ENCODE results near the gene PIAS4.

PIAS4 gene

DNA sequence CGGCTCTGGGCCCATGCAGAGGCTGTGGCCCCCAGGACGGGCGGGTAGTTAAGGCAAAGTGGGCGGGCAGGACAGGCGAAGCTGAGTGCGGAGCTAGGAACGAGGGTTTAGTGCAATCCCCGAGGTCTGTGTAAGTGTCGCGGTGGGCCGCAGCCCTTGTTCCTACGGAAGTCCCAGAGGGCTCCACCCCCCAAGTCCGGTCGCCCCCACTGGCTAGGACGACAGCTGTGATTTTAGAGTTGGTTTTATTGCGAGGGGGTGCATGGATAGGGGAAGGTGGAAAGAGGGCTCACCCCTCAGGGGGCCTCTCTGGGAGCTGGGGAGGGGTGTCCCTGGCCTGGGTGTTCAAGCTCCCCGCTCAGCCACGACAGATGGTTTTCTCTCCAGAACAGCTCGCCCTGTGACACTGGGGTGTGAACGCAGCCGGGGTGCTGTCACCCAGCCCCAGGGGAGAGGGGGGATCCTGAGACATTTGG, 37.5 kb downstream of the PIAS4 start:
- ChIA-PET POLR2A (interaction anchor here (0.6 kb wide), 1 partner anchor 18 kb away, joined by 3 read pairs; no protein-coding TSS in a partner anchor), CTCF (interaction anchor here (1.1 kb wide), 1 partner anchor 60 kb away, joined by 3 read pairs; the partner anchor contains the start of gene EEF2)
- Histone ChIP-seq H3K27ac (ENCODE audit: extremely low read depth, low read depth, low read length) (no peak overlapping the region), H3K36me3 (ENCODE audit: control insufficient read depth in 2 of 2, insufficient read depth in 1 of 2, low read length in 2 of 2) (peaks cover 10 to 21% of the 10 kb centered on the region in 2 experiments; a peak in 2 of 3 replicates), H3K9me3 (ENCODE audit: control insufficient read depth, insufficient read depth, low read depth, low read length) (no peaks in the 10 kb centered on the region), H3K4me1 (ENCODE audit: control insufficient read depth, insufficient read depth, low read length) (no peaks in the 10 kb centered on the region), H3K4me3 (ENCODE audit: low read depth, low read length) (no peak overlapping the region)
- TF ChIP-seq ZNF114 (tag by site-specific recombination; IDR thresholded peaks at IDR 0.05) (no peak), ZNF341 (tag by site-specific recombination; IDR thresholded peaks at IDR 0.05; ENCODE audit: low read depth) (no peak), ZFHX2 (tag by site-specific recombination; conservative IDR thresholded peaks at IDR 0.05) (no peak), IKZF3 (tag by site-specific recombination; IDR thresholded peaks at IDR 0.05) (no peak), ZNF146 (tag by site-specific recombination; IDR thresholded peaks at IDR 0.05) (no peak), BCL11A (tag by site-specific recombination; IDR thresholded peaks at IDR 0.05; ENCODE audit: low read depth) (no peak), ZNF658 (tag by site-specific recombination; IDR thresholded peaks at IDR 0.05) (no peak), ZBTB20 (tag by site-specific recombination; IDR thresholded peaks at IDR 0.05) (no peak), KLF7 (tag by site-specific recombination; IDR thresholded peaks at IDR 0.05; ENCODE audit: borderline replicate concordance) (no peak), ZNF184 (tag by site-specific recombination; IDR thresholded peaks at IDR 0.05) (no peak), HOXA7 (CRISPR knock-in tag; IDR thresholded peaks at IDR 0.05; ENCODE audit: borderline replicate concordance) (no peak), ZBTB1 (tag by site-specific recombination; IDR thresholded peaks at IDR 0.05) (no peak), OVOL3 (tag by site-specific recombination; IDR thresholded peaks at IDR 0.05) (no peak), ZNF354C (tag by site-specific recombination; IDR thresholded peaks at IDR 0.05; ENCODE audit: borderline replicate concordance, low read depth) (no peak)
- TF ChIP-seq, protein P1, sequence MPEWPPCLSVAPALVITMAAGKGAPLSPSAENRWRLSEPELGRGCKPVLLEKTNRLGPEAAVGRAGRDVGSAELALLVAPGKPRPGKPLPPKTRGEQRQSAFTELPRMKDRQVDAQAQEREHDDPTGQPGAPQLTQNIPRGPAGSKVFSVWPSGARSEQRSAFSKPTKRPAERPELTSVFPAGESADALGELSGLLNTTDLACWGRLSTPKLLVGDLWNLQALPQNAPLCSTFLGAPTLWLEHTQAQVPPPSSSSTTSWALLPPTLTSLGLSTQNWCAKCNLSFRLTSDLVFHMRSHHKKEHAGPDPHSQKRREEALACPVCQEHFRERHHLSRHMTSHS (tag by site-specific recombination; IDR thresholded peaks at IDR 0.05), result no peak
- TF ChIP-seq, protein P2, sequence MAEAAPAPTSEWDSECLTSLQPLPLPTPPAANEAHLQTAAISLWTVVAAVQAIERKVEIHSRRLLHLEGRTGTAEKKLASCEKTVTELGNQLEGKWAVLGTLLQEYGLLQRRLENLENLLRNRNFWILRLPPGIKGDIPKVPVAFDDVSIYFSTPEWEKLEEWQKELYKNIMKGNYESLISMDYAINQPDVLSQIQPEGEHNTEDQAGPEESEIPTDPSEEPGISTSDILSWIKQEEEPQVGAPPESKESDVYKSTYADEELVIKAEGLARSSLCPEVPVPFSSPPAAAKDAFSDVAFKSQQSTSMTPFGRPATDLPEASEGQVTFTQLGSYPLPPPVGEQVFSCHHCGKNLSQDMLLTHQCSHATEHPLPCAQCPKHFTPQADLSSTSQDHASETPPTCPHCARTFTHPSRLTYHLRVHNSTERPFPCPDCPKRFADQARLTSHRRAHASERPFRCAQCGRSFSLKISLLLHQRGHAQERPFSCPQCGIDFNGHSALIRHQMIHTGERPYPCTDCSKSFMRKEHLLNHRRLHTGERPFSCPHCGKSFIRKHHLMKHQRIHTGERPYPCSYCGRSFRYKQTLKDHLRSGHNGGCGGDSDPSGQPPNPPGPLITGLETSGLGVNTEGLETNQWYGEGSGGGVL (tag by site-specific recombination; IDR thresholded peaks at IDR 0.05), result no peak
- TF ChIP-seq, protein P3, sequence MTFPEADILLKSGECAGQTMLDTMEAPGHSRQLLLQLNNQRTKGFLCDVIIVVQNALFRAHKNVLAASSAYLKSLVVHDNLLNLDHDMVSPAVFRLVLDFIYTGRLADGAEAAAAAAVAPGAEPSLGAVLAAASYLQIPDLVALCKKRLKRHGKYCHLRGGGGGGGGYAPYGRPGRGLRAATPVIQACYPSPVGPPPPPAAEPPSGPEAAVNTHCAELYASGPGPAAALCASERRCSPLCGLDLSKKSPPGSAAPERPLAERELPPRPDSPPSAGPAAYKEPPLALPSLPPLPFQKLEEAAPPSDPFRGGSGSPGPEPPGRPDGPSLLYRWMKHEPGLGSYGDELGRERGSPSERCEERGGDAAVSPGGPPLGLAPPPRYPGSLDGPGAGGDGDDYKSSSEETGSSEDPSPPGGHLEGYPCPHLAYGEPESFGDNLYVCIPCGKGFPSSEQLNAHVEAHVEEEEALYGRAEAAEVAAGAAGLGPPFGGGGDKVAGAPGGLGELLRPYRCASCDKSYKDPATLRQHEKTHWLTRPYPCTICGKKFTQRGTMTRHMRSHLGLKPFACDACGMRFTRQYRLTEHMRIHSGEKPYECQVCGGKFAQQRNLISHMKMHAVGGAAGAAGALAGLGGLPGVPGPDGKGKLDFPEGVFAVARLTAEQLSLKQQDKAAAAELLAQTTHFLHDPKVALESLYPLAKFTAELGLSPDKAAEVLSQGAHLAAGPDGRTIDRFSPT (tag by site-specific recombination; IDR thresholded peaks at IDR 0.05), result no peak
- TF ChIP-seq, protein P4, sequence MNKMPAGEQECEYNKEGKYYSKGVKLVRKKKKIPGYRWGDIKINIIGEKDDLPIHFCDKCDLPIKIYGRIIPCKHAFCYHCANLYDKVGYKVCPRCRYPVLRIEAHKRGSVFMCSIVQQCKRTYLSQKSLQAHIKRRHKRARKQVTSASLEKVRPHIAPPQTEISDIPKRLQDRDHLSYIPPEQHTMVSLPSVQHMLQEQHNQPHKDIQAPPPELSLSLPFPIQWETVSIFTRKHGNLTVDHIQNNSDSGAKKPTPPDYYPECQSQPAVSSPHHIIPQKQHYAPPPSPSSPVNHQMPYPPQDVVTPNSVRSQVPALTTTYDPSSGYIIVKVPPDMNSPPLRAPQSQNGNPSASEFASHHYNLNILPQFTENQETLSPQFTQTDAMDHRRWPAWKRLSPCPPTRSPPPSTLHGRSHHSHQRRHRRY (tag by site-specific recombination; IDR thresholded peaks at IDR 0.05), result no peak

DNA sequence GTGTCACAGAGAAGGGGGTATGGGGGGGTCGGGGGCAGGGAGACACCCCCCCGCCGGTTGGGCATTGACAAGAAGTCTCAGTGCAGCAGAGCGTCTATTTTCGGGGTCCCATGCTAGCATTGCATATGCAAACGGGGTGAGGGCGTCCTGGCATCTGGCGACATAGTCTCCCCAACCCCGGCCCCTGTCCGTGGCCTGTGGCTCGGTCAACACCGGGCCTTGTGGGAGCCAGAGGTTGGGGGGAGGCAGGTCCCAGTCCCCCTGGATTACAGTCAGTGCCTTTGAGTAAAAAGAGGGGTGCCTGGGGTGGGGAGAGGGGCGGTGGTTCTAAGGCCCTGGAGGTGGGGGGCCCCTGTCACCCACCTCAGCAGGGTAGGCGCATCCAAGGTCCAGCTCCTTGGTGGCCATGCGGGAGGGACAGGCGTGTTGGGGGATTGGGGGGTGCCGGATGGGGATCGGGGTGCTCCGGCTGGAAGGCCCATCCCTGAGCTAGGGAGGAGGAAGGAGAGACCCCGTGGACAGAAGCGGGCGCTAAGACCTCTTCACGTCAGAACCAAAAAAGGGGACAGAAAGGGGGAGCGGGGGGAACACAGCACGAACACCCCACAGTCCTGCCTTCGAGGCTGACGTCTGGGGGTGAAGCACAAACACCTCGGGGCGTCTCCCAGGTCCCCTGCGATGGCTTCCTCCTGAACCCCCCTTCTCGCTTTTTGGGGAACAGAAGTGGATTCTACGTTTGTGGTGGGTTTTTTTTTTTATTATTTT, 38.2 kb downstream of the PIAS4 start:
- TF ChIP-seq, protein P5, sequence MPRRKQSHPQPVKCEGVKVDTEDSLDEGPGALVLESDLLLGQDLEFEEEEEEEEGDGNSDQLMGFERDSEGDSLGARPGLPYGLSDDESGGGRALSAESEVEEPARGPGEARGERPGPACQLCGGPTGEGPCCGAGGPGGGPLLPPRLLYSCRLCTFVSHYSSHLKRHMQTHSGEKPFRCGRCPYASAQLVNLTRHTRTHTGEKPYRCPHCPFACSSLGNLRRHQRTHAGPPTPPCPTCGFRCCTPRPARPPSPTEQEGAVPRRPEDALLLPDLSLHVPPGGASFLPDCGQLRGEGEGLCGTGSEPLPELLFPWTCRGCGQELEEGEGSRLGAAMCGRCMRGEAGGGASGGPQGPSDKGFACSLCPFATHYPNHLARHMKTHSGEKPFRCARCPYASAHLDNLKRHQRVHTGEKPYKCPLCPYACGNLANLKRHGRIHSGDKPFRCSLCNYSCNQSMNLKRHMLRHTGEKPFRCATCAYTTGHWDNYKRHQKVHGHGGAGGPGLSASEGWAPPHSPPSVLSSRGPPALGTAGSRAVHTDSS (tag by site-specific recombination; IDR thresholded peaks at IDR 0.05), result no peak
- TF ChIP-seq, protein P6, sequence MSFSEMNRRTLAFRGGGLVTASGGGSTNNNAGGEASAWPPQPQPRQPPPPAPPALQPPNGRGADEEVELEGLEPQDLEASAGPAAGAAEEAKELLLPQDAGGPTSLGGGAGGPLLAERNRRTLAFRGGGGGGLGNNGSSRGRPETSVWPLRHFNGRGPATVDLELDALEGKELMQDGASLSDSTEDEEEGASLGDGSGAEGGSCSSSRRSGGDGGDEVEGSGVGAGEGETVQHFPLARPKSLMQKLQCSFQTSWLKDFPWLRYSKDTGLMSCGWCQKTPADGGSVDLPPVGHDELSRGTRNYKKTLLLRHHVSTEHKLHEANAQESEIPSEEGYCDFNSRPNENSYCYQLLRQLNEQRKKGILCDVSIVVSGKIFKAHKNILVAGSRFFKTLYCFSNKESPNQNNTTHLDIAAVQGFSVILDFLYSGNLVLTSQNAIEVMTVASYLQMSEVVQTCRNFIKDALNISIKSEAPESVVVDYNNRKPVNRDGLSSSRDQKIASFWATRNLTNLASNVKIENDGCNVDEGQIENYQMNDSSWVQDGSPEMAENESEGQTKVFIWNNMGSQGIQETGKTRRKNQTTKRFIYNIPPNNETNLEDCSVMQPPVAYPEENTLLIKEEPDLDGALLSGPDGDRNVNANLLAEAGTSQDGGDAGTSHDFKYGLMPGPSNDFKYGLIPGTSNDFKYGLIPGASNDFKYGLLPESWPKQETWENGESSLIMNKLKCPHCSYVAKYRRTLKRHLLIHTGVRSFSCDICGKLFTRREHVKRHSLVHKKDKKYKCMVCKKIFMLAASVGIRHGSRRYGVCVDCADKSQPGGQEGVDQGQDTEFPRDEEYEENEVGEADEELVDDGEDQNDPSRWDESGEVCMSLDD (tag by site-specific recombination; IDR thresholded peaks at IDR 0.05), result peak; percentile 88
- peaks cover 10 to 26% of the 10 kb centered on the region in 2 experiments; a peak in 2 of 3 replicates for H3K36me3 ChIP-seq (ENCODE audit: control insufficient read depth in 2 of 2, insufficient read depth in 1 of 2, low read length in 2 of 2)
- POLR2A ChIA-PET, result no interaction called here
- H3K9me3 ChIP-seq (ENCODE audit: control insufficient read depth, insufficient read depth, low read depth, low read length), result no peaks in the 10 kb centered on the region
- H3K27ac ChIP-seq (ENCODE audit: extremely low read depth, low read depth, low read length), result no peak overlapping the region
- CTCF ChIA-PET, result interaction anchor here (1.1 kb wide), 1 partner anchor 60 kb away, joined by 3 read pairs; the partner anchor contains the start of gene EEF2
- H3K4me1 ChIP-seq (ENCODE audit: control insufficient read depth, insufficient read depth, low read length), result no peaks in the 10 kb centered on the region
- H3K4me3 ChIP-seq (ENCODE audit: low read depth, low read length), result no peak overlapping the region

All from HEK293 (cell line).